Cardiac muscle cell (in vitro differentiated cells and primary cell): ENCODE data around the gene ACTRT2. TPM values are rescaled to one million over a fixed set of nuclear protein-coding genes. Genes with fewer than 3 reads are reported as not detected.

ENCODE experiments used
- DNase-seq, 2 donors: peaks; one replicate each; pipeline versions ENCODE4 v3.0.0 to v3.0.0-alpha.2; 2010 to 2017; ENCODE audit warnings: low read depth in 1 of 2, low spot score in 1 of 2
- H3K27ac ChIP-seq: fragments of 200-600 bp; sonication (generic); 2 replicates; pipeline ENCODE4 v1.5.1; 2016
- H3K27me3 ChIP-seq: fragments of 200-600 bp; sonication (generic); 2 replicates; pipeline ENCODE4 v1.6.0; 2016; ENCODE audit warnings: control low read depth
- H3K36me3 ChIP-seq: fragments of 200-600 bp; sonication (generic); 2 replicates; pipeline ENCODE4 v1.5.1; 2016; ENCODE audit warnings: control low read depth
- H3K4me1 ChIP-seq: fragments of 200-600 bp; sonication (generic); 2 replicates; pipeline ENCODE4 v1.8.1; 2017; ENCODE audit warnings: low read depth, mild to moderate bottlenecking, mixed run types
- H3K4me3 ChIP-seq: fragments of 200-600 bp; sonication (generic); 2 replicates; pipeline ENCODE4 v1.5.1; 2016; ENCODE audit warnings: mild to moderate bottlenecking
- H3K9me3 ChIP-seq: fragments of 200-600 bp; sonication (generic); 2 replicates; pipeline ENCODE4 v1.5.1; 2017; ENCODE audit warnings: low read depth, mild to moderate bottlenecking, control low read depth
- CTCF ChIP-seq: IDR thresholded peaks from 2 replicates; pipeline ENCODE4 v1.5.1; 2012; ENCODE audit warnings: low read depth, mild to moderate bottlenecking, low read length
- polyA plus RNA-seq: library from polyadenylated mRNA; unstranded; fragments of >200 nt; fragmentation: Nextera tagmentation; extraction: Ambion mirVana; gene quantifications from 2 replicates; pipeline ENCODE4 v1.2.1, GENCODE V29; 2016
- total RNA-seq: library from RNA; depleted of rRNA; stranded (reverse); fragments of >200 nt; gene quantifications from 2 replicates; pipeline ENCODE4 v1.2.3, GENCODE V29; 2016

The ACTRT2 gene
- total and polyA plus RNA-seq, 2 experiments from 2014 or later = not detected

GRCh38 chr1:3061566-3061965 lies 40.3 kb downstream of the ACTRT2 start:
- Histone ChIP-seq H3K4me3 (no peak overlapping the region), H3K36me3 (no peaks in the 10 kb centered on the region), H3K9me3 (no peaks in the 10 kb centered on the region), H3K27ac (no peak overlapping the region), H3K27me3 (peaks cover 71% of the 10 kb centered on the region), H3K4me1 (peaks cover 28% of the 10 kb centered on the region)
- TF ChIP-seq CTCF = no peak
- no peak for DNase-seq

- no peak overlapping the region for H3K4me3 ChIP-seq
- peaks cover 33% of the 10 kb centered on the region for H3K4me1 ChIP-seq
- peaks cover 76% of the 10 kb centered on the region for H3K27me3 ChIP-seq
- no peak for TF ChIP-seq CTCF
- H3K27ac ChIP-seq = no peak overlapping the region
- H3K36me3 ChIP-seq = no peaks in the 10 kb centered on the region
- no peaks in the 10 kb centered on the region for H3K9me3 ChIP-seq
- no peak for DNase-seq
Measured at GRCh38 chr1:3061981-3062615, 40.8 kb downstream of the ACTRT2 start.

- Histone ChIP-seq H3K9me3 (no peaks in the 10 kb centered on the region), H3K36me3 (no peaks in the 10 kb centered on the region), H3K27ac (no peak overlapping the region), H3K4me1 (peaks cover 36% of the 10 kb centered on the region), H3K4me3 (no peak overlapping the region), H3K27me3 (peaks cover 83% of the 10 kb centered on the region)
- DNase-seq = no peak
- TF ChIP-seq CTCF = no peak
Measured at GRCh38 chr1:3062616-3063378, 41.5 kb downstream of the ACTRT2 start.

- peaks cover 92% of the 10 kb centered on the region for H3K27me3 ChIP-seq
- peak overlapping the region; percentile 11 for H3K4me3 ChIP-seq
- no peak overlapping the region for H3K27ac ChIP-seq
- H3K4me1 ChIP-seq = peaks cover 36% of the 10 kb centered on the region
- H3K9me3 ChIP-seq = no peaks in the 10 kb centered on the region
- no peak for DNase-seq
- TF ChIP-seq CTCF = no peak
- no peaks in the 10 kb centered on the region for H3K36me3 ChIP-seq
Measured at GRCh38 chr1:3063379-3064295, 42.4 kb downstream of the ACTRT2 start.

- Histone ChIP-seq H3K4me3 (no peak overlapping the region), H3K27me3 (peaks cover 89% of the 10 kb centered on the region), H3K4me1 (peaks cover 36% of the 10 kb centered on the region), H3K27ac (no peak overlapping the region), H3K9me3 (no peaks in the 10 kb centered on the region), H3K36me3 (no peaks in the 10 kb centered on the region)
- no peak for TF ChIP-seq CTCF
- DNase-seq = no peak
Measured at GRCh38 chr1:3064296-3064850, 43.1 kb downstream of the ACTRT2 start.
